Measurements from ENCODE around the gene KIF6.

KIF6 gene

GRCh38 chr6:39638126-39638822 lies 86.9 kb downstream of the KIF6 start:
- H3K4me3 ChIP-seq (ENCODE audit: insufficient read depth, low read depth, low read length, poor library complexity, severe bottlenecking): no peak overlapping the region
- H3K4me1 ChIP-seq (ENCODE audit: control insufficient read depth, insufficient read depth, low read length, poor library complexity, severe bottlenecking): no peaks in the 10 kb centered on the region
- no peaks in the 10 kb centered on the region for H3K9me3 ChIP-seq (ENCODE audit: control insufficient read depth, low read length)
- H3K27ac ChIP-seq (ENCODE audit: insufficient read depth, low read length, poor library complexity, severe bottlenecking): no peak overlapping the region
- no peak for DNase-seq
- no peaks in the 10 kb centered on the region for H3K27me3 ChIP-seq (replicated peaks; ENCODE audit: control insufficient read depth, insufficient read depth, low read length, poor library complexity, severe bottlenecking)
- no peaks in the 10 kb centered on the region for H3K36me3 ChIP-seq (ENCODE audit: control insufficient read depth, insufficient read depth, low read length)

- Histone ChIP-seq H3K36me3 (ENCODE audit: control insufficient read depth, insufficient read depth, low read length) (no peaks in the 10 kb centered on the region), H3K4me1 (ENCODE audit: control insufficient read depth, insufficient read depth, low read length, poor library complexity, severe bottlenecking) (no peaks in the 10 kb centered on the region), H3K4me3 (ENCODE audit: insufficient read depth, low read depth, low read length, poor library complexity, severe bottlenecking) (no peak overlapping the region), H3K9me3 (ENCODE audit: control insufficient read depth, low read length) (no peaks in the 10 kb centered on the region), H3K27me3 (replicated peaks; ENCODE audit: control insufficient read depth, insufficient read depth, low read length, poor library complexity, severe bottlenecking) (no peaks in the 10 kb centered on the region), H3K27ac (ENCODE audit: insufficient read depth, low read length, poor library complexity, severe bottlenecking) (no peak overlapping the region)
- DNase-seq: no peak
These were observed 90.4 kb downstream of the KIF6 start for GRCh38 chr6:39634646-39635341.

- no peaks in the 10 kb centered on the region for H3K36me3 ChIP-seq (ENCODE audit: control insufficient read depth, insufficient read depth, low read length)
- no peaks in the 10 kb centered on the region for H3K9me3 ChIP-seq (ENCODE audit: control insufficient read depth, low read length)
- no peak overlapping the region for H3K4me3 ChIP-seq (ENCODE audit: insufficient read depth, low read depth, low read length, poor library complexity, severe bottlenecking)
- no peaks in the 10 kb centered on the region for H3K4me1 ChIP-seq (ENCODE audit: control insufficient read depth, insufficient read depth, low read length, poor library complexity, severe bottlenecking)
- no peak overlapping the region for H3K27ac ChIP-seq (ENCODE audit: insufficient read depth, low read length, poor library complexity, severe bottlenecking)
- no peaks in the 10 kb centered on the region for H3K27me3 ChIP-seq (replicated peaks; ENCODE audit: control insufficient read depth, insufficient read depth, low read length, poor library complexity, severe bottlenecking)
- no peak for DNase-seq
These were observed 100.0 kb downstream of the KIF6 start for GRCh38 chr6:39625209-39625608.

GRCh38 chr6:39623750-39624149 lies 101.5 kb downstream of the KIF6 start:
- H3K9me3 ChIP-seq (ENCODE audit: control insufficient read depth, low read length): no peaks in the 10 kb centered on the region
- no peak overlapping the region for H3K4me3 ChIP-seq (ENCODE audit: insufficient read depth, low read depth, low read length, poor library complexity, severe bottlenecking)
- H3K36me3 ChIP-seq (ENCODE audit: control insufficient read depth, insufficient read depth, low read length): no peaks in the 10 kb centered on the region
- DNase-seq: no peak
- H3K27me3 ChIP-seq (replicated peaks; ENCODE audit: control insufficient read depth, insufficient read depth, low read length, poor library complexity, severe bottlenecking): no peaks in the 10 kb centered on the region
- H3K4me1 ChIP-seq (ENCODE audit: control insufficient read depth, insufficient read depth, low read length, poor library complexity, severe bottlenecking): no peaks in the 10 kb centered on the region
- H3K27ac ChIP-seq (ENCODE audit: insufficient read depth, low read length, poor library complexity, severe bottlenecking): no peak overlapping the region

GRCh38 chr6:39617520-39617919 lies 107.7 kb downstream of the KIF6 start:
- no peaks in the 10 kb centered on the region for H3K4me1 ChIP-seq (ENCODE audit: control insufficient read depth, insufficient read depth, low read length, poor library complexity, severe bottlenecking)
- no peaks in the 10 kb centered on the region for H3K9me3 ChIP-seq (ENCODE audit: control insufficient read depth, low read length)
- H3K27me3 ChIP-seq (replicated peaks; ENCODE audit: control insufficient read depth, insufficient read depth, low read length, poor library complexity, severe bottlenecking): no peaks in the 10 kb centered on the region
- no peak for DNase-seq
- no peaks in the 10 kb centered on the region for H3K36me3 ChIP-seq (ENCODE audit: control insufficient read depth, insufficient read depth, low read length)
- no peak overlapping the region for H3K4me3 ChIP-seq (ENCODE audit: insufficient read depth, low read depth, low read length, poor library complexity, severe bottlenecking)
- H3K27ac ChIP-seq (ENCODE audit: insufficient read depth, low read length, poor library complexity, severe bottlenecking): no peak overlapping the region

GRCh38 chr6:39617026-39617425 lies 108.2 kb downstream of the KIF6 start:
- H3K36me3 ChIP-seq (ENCODE audit: control insufficient read depth, insufficient read depth, low read length): no peaks in the 10 kb centered on the region
- H3K4me1 ChIP-seq (ENCODE audit: control insufficient read depth, insufficient read depth, low read length, poor library complexity, severe bottlenecking): no peaks in the 10 kb centered on the region
- H3K27me3 ChIP-seq (replicated peaks; ENCODE audit: control insufficient read depth, insufficient read depth, low read length, poor library complexity, severe bottlenecking): no peaks in the 10 kb centered on the region
- H3K27ac ChIP-seq (ENCODE audit: insufficient read depth, low read length, poor library complexity, severe bottlenecking): no peak overlapping the region
- no peak for DNase-seq
- no peaks in the 10 kb centered on the region for H3K9me3 ChIP-seq (ENCODE audit: control insufficient read depth, low read length)
- H3K4me3 ChIP-seq (ENCODE audit: insufficient read depth, low read depth, low read length, poor library complexity, severe bottlenecking): no peak overlapping the region

GRCh38 chr6:39615622-39616021 lies 109.6 kb downstream of the KIF6 start:
- Histone ChIP-seq H3K27me3 (replicated peaks; ENCODE audit: control insufficient read depth, insufficient read depth, low read length, poor library complexity, severe bottlenecking) (no peaks in the 10 kb centered on the region), H3K4me3 (ENCODE audit: insufficient read depth, low read depth, low read length, poor library complexity, severe bottlenecking) (no peak overlapping the region), H3K9me3 (ENCODE audit: control insufficient read depth, low read length) (no peaks in the 10 kb centered on the region), H3K27ac (ENCODE audit: insufficient read depth, low read length, poor library complexity, severe bottlenecking) (no peak overlapping the region), H3K36me3 (ENCODE audit: control insufficient read depth, insufficient read depth, low read length) (no peaks in the 10 kb centered on the region), H3K4me1 (ENCODE audit: control insufficient read depth, insufficient read depth, low read length, poor library complexity, severe bottlenecking) (no peaks in the 10 kb centered on the region)
- DNase-seq: no peak

GRCh38 chr6:39614393-39614950 lies 110.7 kb downstream of the KIF6 start:
- no peak overlapping the region for H3K4me3 ChIP-seq (ENCODE audit: insufficient read depth, low read depth, low read length, poor library complexity, severe bottlenecking)
- H3K27me3 ChIP-seq (replicated peaks; ENCODE audit: control insufficient read depth, insufficient read depth, low read length, poor library complexity, severe bottlenecking): no peaks in the 10 kb centered on the region
- no peak for DNase-seq
- H3K27ac ChIP-seq (ENCODE audit: insufficient read depth, low read length, poor library complexity, severe bottlenecking): no peak overlapping the region
- no peaks in the 10 kb centered on the region for H3K9me3 ChIP-seq (ENCODE audit: control insufficient read depth, low read length)
- H3K36me3 ChIP-seq (ENCODE audit: control insufficient read depth, insufficient read depth, low read length): no peaks in the 10 kb centered on the region
- no peaks in the 10 kb centered on the region for H3K4me1 ChIP-seq (ENCODE audit: control insufficient read depth, insufficient read depth, low read length, poor library complexity, severe bottlenecking)

- no peak overlapping the region for H3K4me3 ChIP-seq (ENCODE audit: insufficient read depth, low read depth, low read length, poor library complexity, severe bottlenecking)
- no peaks in the 10 kb centered on the region for H3K36me3 ChIP-seq (ENCODE audit: control insufficient read depth, insufficient read depth, low read length)
- no peaks in the 10 kb centered on the region for H3K27me3 ChIP-seq (replicated peaks; ENCODE audit: control insufficient read depth, insufficient read depth, low read length, poor library complexity, severe bottlenecking)
- no peak for DNase-seq
- no peaks in the 10 kb centered on the region for H3K9me3 ChIP-seq (ENCODE audit: control insufficient read depth, low read length)
- H3K27ac ChIP-seq (ENCODE audit: insufficient read depth, low read length, poor library complexity, severe bottlenecking): no peak overlapping the region
- H3K4me1 ChIP-seq (ENCODE audit: control insufficient read depth, insufficient read depth, low read length, poor library complexity, severe bottlenecking): no peaks in the 10 kb centered on the region
These were observed 115.0 kb downstream of the KIF6 start for GRCh38 chr6:39610221-39610620.

- Histone ChIP-seq H3K27me3 (replicated peaks; ENCODE audit: control insufficient read depth, insufficient read depth, low read length, poor library complexity, severe bottlenecking) (no peaks in the 10 kb centered on the region), H3K36me3 (ENCODE audit: control insufficient read depth, insufficient read depth, low read length) (no peaks in the 10 kb centered on the region), H3K9me3 (ENCODE audit: control insufficient read depth, low read length) (no peaks in the 10 kb centered on the region), H3K4me1 (ENCODE audit: control insufficient read depth, insufficient read depth, low read length, poor library complexity, severe bottlenecking) (no peaks in the 10 kb centered on the region), H3K4me3 (ENCODE audit: insufficient read depth, low read depth, low read length, poor library complexity, severe bottlenecking) (no peak overlapping the region), H3K27ac (ENCODE audit: insufficient read depth, low read length, poor library complexity, severe bottlenecking) (no peak overlapping the region)
- no peak for DNase-seq
These were observed 116.4 kb downstream of the KIF6 start for GRCh38 chr6:39608652-39609345.

Measured in effector memory CD4-positive, alpha-beta T cell (primary cell).